GM12878 (cell line): ENCODE measurements around the gene TRIM46. TPM values are rescaled to one million over a fixed set of nuclear protein-coding genes. Genes with fewer than 3 reads are reported as not detected.
A peak's percentile ranks its signal among the peaks of the same experiment; 100 is the strongest.

Experiments used
- ATAC-seq: fragments of 200-7000 bp; cut with Tn5 transposase; 3 replicates; pipeline ENCODE4 v1.9.1; 2020; ENCODE audit warnings: mild to moderate bottlenecking, moderate library complexity
- BruUV-seq: library from RNA; stranded (reverse); fragments of 400-500 nt; replicated peaks from 2 replicates; lab custom pipeline; 2021; lab: Mats Ljungman, UMichigan
- CTCF ChIA-PET: fragments of 300-600 bp; sonication (Branson Sonifier 250); formaldehyde crosslinking; extraction: SDS; loops from one replicate; lab custom pipeline; 2021; ENCODE audit warnings: inconsistent platforms; lab: Yijun Ruan, JAX
- POLR2A ChIA-PET: fragments of 350-600 bp; formaldehyde crosslinking; extraction: SDS; loops from one replicate; lab custom pipeline; 2021; ENCODE audit warnings: inconsistent platforms; lab: Charles Lee
- RAD21 ChIA-PET: fragments of 300-600 bp; sonication (Branson Sonifier 250); formaldehyde crosslinking; loops from one replicate; lab custom pipeline; 2023; ENCODE audit warnings: antibody characterized with exemption; ENCODE audit not compliant: unreplicated experiment; lab: Charles Lee
- SMC1A ChIA-PET: fragments of 300-600 bp; sonication (Branson Sonifier 250); formaldehyde crosslinking; loops from one replicate; lab custom pipeline; 2023; ENCODE audit not compliant: unreplicated experiment, uncharacterized antibody; lab: Charles Lee
- DNase-seq: peaks from one replicate; pipeline ENCODE4 v3.0.0-alpha.2; 2011; ENCODE audit warnings: low read depth, low spot score
- FAIRE-seq: peaks from 3 replicates; lab custom pipeline; 2011; peaks lifted over from hg19 to GRCh38; lab: Jason Lieb, UNC
- H2AFZ ChIP-seq: 2 replicates; pipeline ENCODE4 v1.6.0; 2011; ENCODE audit warnings: low read depth, low read length, control low read depth; ENCODE audit not compliant: control insufficient read depth
- H3K27ac ChIP-seq: 2 replicates; pipeline ENCODE4 v1.5.1; 2011; ENCODE audit warnings: control low read depth; ENCODE audit not compliant: control insufficient read depth, insufficient read depth
- H3K27me3 ChIP-seq, 2 experiments: replicated peaks in 1 of 2; 2 replicates each; pipeline versions ENCODE4 v1.6.0 to v1.6.1; 2011; ENCODE audit warnings: low read length in 1 of 2; ENCODE audit not compliant: control insufficient read depth in 2 of 2, insufficient read depth in 2 of 2
- H3K36me3 ChIP-seq, 2 experiments: 2 replicates each; pipeline ENCODE4 v1.5.1; 2011; ENCODE audit warnings: low read length in 1 of 2; ENCODE audit not compliant: control insufficient read depth in 2 of 2, insufficient read depth in 2 of 2
- H3K4me1 ChIP-seq: 2 replicates; pipeline ENCODE4 v1.6.1; 2011; ENCODE audit warnings: mild to moderate bottlenecking, low read length, moderate library complexity, mixed read lengths; ENCODE audit not compliant: control insufficient read depth, insufficient read depth
- H3K4me2 ChIP-seq: 2 replicates; pipeline ENCODE4 v1.6.0; 2011; ENCODE audit warnings: control low read depth; ENCODE audit not compliant: control insufficient read depth, insufficient read depth
- H3K4me3 ChIP-seq: fragments of 200-600 bp; sonication (generic); 2 replicates; pipeline ENCODE4 v1.5.1; 2016
- H3K79me2 ChIP-seq: 2 replicates; pipeline ENCODE4 v1.6.0; 2011; ENCODE audit warnings: low read length; ENCODE audit not compliant: control insufficient read depth, insufficient read depth
- H3K9ac ChIP-seq: 2 replicates; pipeline ENCODE4 v1.8.0; 2011; ENCODE audit warnings: low read length, control low read depth, mixed read lengths; ENCODE audit not compliant: control insufficient read depth, insufficient read depth
- H3K9me3 ChIP-seq: replicated peaks from 3 replicates; pipeline ENCODE4 v1.5.1; 2011; ENCODE audit warnings: mild to moderate bottlenecking, low read length; ENCODE audit not compliant: control insufficient read depth, insufficient read depth
- H4K20me1 ChIP-seq: 2 replicates; pipeline ENCODE4 v1.6.0; 2011; ENCODE audit not compliant: control insufficient read depth, insufficient read depth
- IRF4 ChIP-seq: IDR thresholded peaks from 2 replicates; pipeline ENCODE4 v1.6.1; 2011; ENCODE audit warnings: low read depth, low read length
- NR2F1 ChIP-seq: fragments of 450-650 bp; conservative IDR thresholded peaks from 2 replicates; pipeline ENCODE4 v1.6.1; 2017; ENCODE audit warnings: mild to moderate bottlenecking
- POLR2AphosphoS2 ChIP-seq: IDR thresholded peaks from 2 replicates; pipeline ENCODE4 v1.6.1; 2011; ENCODE audit warnings: low read depth, mild to moderate bottlenecking, low read length, improper control_type of control experiment, moderate library complexity
- WGBS: methylation state at CpG from one replicate; pipeline ENCODE4 v1.1.6; 2016; ENCODE audit warnings: low lambda C conversion rate; ENCODE audit not compliant: insufficient replicate concordance, insufficient coverage; ENCODE audit errors: missing lambda C conversion rate; 5-methylcytosine and 5-hydroxymethylcytosine counted together
- in situ Hi-C: fragments of 300-500 bp; cut with MboI; formaldehyde crosslinking; loops from 9 replicates; pipeline ENCODE4 v1.14.3; 2018; ENCODE audit warnings: mixed read lengths
- intact Hi-C: fragments of 100-400 bp; cut with micrococcal nuclease; formaldehyde crosslinking; loops from one replicate; pipeline ENCODE4 v1.14.2; 2022; ENCODE audit not compliant: unreplicated experiment
- polyA plus RNA-seq, 11 experiments: library from polyadenylated mRNA; depleted of rRNA in 4 of 11; unstranded in 6 of 11; stranded (reverse) in 5 of 11; fragments of >200 nt; fragmentation: Nextera tagmentation in 4 of 11; fragmentation: Illumina TruSeq in 1 of 11; extraction: Ambion mirVana in 4 of 11; extraction: Trizol in 1 of 11; gene quantifications; 1 replicate in 1 of 11; 2 replicates in 10 of 11; pipeline versions ENCODE4 v1.2.1 to v1.2.3, GENCODE V29; 2011 to 2016; ENCODE audit warnings: inconsistent platforms in 2 of 11, missing spikeins in 2 of 11, low read depth in 1 of 11
- total RNA-seq, 4 experiments: library from RNA; depleted of rRNA in 3 of 4; stranded (reverse); fragments of >200 nt in 3 of 4; fragmentation: Illumina TruSeq in 1 of 4; extraction: Trizol in 1 of 4; gene quantifications; 2 replicates each; pipeline versions ENCODE4 v1.2.1 to v1.2.3, GENCODE V29; 2013 to 2021
- TF ChIP-seq, protein P1 (sequence below): IDR thresholded peaks from 2 replicates; pipeline ENCODE4 v1.6.1; 2011; ENCODE audit warnings: low read depth, low read length, improper control_type of control experiment, borderline replicate concordance

The TRIM46 gene
- total and polyA plus RNA-seq, 10 of the 15 experiments (the other 5 are each of a cell fraction or from before 2014, with no cell fraction given) = 0.08 to 3.1 (median 0.97) TPM

DNA sequence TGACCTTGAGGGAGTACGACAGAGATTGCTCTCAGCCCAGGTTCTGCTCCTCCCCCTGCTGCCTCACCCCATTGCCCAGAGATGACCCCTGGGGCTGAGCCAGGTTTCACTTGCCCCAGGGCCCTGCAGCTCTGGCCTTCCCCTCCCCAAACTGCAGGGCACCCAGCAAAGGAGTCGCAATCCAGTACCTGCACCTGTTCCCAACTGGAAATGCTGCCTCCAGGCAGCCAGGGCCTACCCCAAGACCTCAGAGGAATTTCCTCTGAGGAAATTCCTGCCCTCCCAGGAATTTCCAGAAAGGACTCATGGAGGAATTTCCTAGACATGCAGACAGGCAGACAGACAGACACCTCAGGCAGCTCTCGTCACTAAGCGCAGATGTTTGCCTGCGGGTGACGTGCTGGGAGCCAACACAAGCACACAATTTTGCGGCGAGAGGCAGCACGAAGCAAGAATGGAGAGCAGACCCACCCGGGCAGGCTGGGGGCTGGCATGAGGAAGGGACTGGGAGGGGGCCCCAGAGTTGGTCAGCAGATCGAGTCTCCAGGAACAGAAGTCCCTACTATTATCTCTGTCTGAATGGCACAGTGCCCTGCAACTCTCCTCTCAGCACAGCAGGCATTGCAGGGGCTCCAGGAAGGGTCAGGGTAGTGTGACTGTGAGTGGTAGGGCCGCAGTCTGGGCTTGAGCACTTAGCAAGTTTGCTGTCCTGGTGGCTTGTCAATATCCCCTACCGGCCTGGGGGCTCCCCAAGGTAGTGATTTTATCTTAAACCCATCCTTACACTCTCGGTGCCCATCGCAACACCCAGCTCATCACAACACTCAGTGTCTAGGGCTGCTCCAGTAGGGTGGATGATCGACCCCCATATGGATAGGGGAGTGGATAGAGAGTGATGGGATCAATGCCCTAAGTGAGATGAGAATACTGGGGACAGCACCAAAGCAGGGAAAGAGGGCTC, 48.9 kb upstream of the TRIM46 start:
- Histone ChIP-seq H2AFZ (no peak overlapping the region), H3K4me2 (no peak overlapping the region), H4K20me1 (no peaks in the 10 kb centered on the region), H3K27ac (no peak overlapping the region), H3K9me3 (no peaks in the 10 kb centered on the region), H3K79me2 (no peaks in the 10 kb centered on the region), H3K36me3 (no peaks in the 10 kb centered on the region), H3K4me1 (peaks cover 14% of the 10 kb centered on the region), H3K9ac (no peak overlapping the region), H3K4me3 (no peak overlapping the region), H3K27me3 (peaks cover 14 to 24% of the 10 kb centered on the region in 2 experiments)
- DNase-seq (no peak), ATAC-seq (no peak), FAIRE-seq (no peak)
- 46% methylated on average over 16 of the region's 16 CpGs for WGBS
- BruUV-seq = no TSS peak
- RAD21 ChIA-PET = no interaction called here
- SMC1A ChIA-PET = no interaction called here
- CTCF ChIA-PET = interaction anchor here (1.0 to 1.9 kb wide), 4 partner anchors 33 to 48 kb away, joined by 3 to 6 read pairs (median 4); partner anchors contain the start of gene KRTCAP2
- POLR2A ChIA-PET = interaction anchor here (1.2 to 2.3 kb wide), 2 partner anchors 9 to 10 kb away, joined by 3 to 6 read pairs; no protein-coding TSS in a partner anchor
- 0 out of 2 replicates have a peak, but pooled peaks have one; percentile 22 for TF ChIP-seq NR2F1
- TF ChIP-seq, protein P1, sequence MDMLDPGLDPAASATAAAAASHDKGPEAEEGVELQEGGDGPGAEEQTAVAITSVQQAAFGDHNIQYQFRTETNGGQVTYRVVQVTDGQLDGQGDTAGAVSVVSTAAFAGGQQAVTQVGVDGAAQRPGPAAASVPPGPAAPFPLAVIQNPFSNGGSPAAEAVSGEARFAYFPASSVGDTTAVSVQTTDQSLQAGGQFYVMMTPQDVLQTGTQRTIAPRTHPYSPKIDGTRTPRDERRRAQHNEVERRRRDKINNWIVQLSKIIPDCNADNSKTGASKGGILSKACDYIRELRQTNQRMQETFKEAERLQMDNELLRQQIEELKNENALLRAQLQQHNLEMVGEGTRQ = no peak
- no peak for TF ChIP-seq IRF4
- TF ChIP-seq POLR2AphosphoS2 = no peak
- intact Hi-C loops (no loop called here), in situ Hi-C loops (no loop called here)
